Body of pancreas (tissue), 4 donors: ENCODE data around the gene C11orf24.

Source experiments
- POLR2A ChIP-seq, 3 donors: fragments of 450-650 bp; IDR thresholded peaks; one replicate each; pipeline ENCODE4 v1.6.1; 2016; ENCODE audit warnings: antibody characterized with exemption in 3 of 3, mild to moderate bottlenecking in 2 of 3
- TF ChIP-seq, protein P1 (sequence below), 7 experiments: fragments of 450-650 bp in 4 of 7; fragments of 200-600 bp in 3 of 7; sonication (generic) in 3 of 7; IDR thresholded peaks; one replicate each; pipeline ENCODE4 v1.5.1; 2016 to 2019; ENCODE audit warnings: antibody characterized with exemption in 7 of 7

DNA sequence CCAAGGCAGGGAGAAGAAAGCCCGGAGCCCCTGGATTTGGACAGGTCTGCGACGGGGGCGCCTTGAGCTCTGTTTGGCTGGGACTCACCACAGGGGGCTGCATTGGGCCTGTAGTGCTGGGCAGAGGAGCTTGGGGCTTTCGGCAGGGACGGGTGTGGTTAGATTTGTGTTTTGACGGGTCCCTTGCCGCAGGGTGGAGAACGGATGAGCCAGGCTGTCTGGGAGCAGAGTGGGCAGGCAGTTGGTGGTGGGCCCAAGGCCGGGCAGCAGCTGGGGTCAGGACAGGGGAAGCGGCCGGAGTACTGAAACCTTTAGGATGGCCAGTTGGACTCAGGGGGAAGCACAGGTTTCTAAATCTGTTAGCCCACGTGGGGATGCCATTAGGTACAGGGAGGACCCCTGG is 13.4 kb downstream of the C11orf24 start:
- TF ChIP-seq, protein P1, sequence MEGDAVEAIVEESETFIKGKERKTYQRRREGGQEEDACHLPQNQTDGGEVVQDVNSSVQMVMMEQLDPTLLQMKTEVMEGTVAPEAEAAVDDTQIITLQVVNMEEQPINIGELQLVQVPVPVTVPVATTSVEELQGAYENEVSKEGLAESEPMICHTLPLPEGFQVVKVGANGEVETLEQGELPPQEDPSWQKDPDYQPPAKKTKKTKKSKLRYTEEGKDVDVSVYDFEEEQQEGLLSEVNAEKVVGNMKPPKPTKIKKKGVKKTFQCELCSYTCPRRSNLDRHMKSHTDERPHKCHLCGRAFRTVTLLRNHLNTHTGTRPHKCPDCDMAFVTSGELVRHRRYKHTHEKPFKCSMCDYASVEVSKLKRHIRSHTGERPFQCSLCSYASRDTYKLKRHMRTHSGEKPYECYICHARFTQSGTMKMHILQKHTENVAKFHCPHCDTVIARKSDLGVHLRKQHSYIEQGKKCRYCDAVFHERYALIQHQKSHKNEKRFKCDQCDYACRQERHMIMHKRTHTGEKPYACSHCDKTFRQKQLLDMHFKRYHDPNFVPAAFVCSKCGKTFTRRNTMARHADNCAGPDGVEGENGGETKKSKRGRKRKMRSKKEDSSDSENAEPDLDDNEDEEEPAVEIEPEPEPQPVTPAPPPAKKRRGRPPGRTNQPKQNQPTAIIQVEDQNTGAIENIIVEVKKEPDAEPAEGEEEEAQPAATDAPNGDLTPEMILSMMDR (IDR thresholded peaks at IDR 0.05), result no peak
- no peak for TF ChIP-seq POLR2A (IDR thresholded peaks at IDR 0.05)
